ENCODE results near the gene MBD3. TPM values are rescaled to one million over a fixed set of nuclear protein-coding genes. Genes with fewer than 3 reads are reported as not detected.

MBD3 gene
- total and polyA plus RNA-seq, 2 of the 4 experiments (the other 2 are of a cell fraction) = 42.5 to 66.3 TPM

Small RNA genes lying within 50 kb of the gene (microRNA-seq; reads per million reads assigned to microRNA genes)
- not detected for gene AC005943.2 (ENCODE audit: insufficient read depth, insufficient read length)
- not detected for gene RN7SL477P (ENCODE audit: insufficient read depth, insufficient read length)
- not detected for gene RNU6-1223P (ENCODE audit: insufficient read depth, insufficient read length)

Small RNA genes lying within 50 kb of the gene (small RNA-seq; reads per million reads assigned to genes)
- gene AC005943.2 (0 reads per million in 5 experiments), gene RN7SL477P (0 reads per million in 5 experiments), gene RNU6-1223P (0 reads per million in 5 experiments)

Other genes with a start within 250 kb of the MBD3 start
- 60.8 and 64.7 TPM in 2 replicates for gene NDUFS7, start 209.0 kb downstream of the MBD3 start, total RNA-seq (2012; rRNA removed)
- gene NDUFS7, start 209.0 kb downstream of the MBD3 start, polyA plus RNA-seq (2012; rRNA removed) = 136 and 167 TPM in 2 replicates
- 22.8 and 23.9 TPM in 2 replicates for gene GAMT, start 191.3 kb downstream of the MBD3 start, total RNA-seq (2012; rRNA removed)
- gene GAMT, start 191.3 kb downstream of the MBD3 start, polyA plus RNA-seq (2012; rRNA removed) = 51.8 and 63.6 TPM in 2 replicates
- 22.0 and 35.3 TPM in 2 replicates for gene DAZAP1, start 185.3 kb downstream of the MBD3 start, total RNA-seq (2012; rRNA removed)
- gene DAZAP1, start 185.3 kb downstream of the MBD3 start, polyA plus RNA-seq (2012; rRNA removed) = 62.8 and 63.6 TPM in 2 replicates
- 834 and 1,179 TPM in 2 replicates for gene RPS15, start 154.5 kb downstream of the MBD3 start, total RNA-seq (2012; rRNA removed)
- gene RPS15, start 154.5 kb downstream of the MBD3 start, polyA plus RNA-seq (2012; rRNA removed) = 1,855 and 2,269 TPM in 2 replicates
- gene APC2, start 142.7 kb downstream of the MBD3 start, total RNA-seq (2012; rRNA removed) = 0.28 and 0.36 TPM in 2 replicates
- gene APC2, start 142.7 kb downstream of the MBD3 start, polyA plus RNA-seq (2012; rRNA removed) = 0.41 and 0.42 TPM in 2 replicates
- gene C19orf25, start 113.7 kb downstream of the MBD3 start, total RNA-seq (2012; rRNA removed) = 10.4 and 10.6 TPM in 2 replicates
- gene C19orf25, start 113.7 kb downstream of the MBD3 start, polyA plus RNA-seq (2012; rRNA removed) = 34.9 and 40.8 TPM in 2 replicates
- gene PCSK4, start 102.5 kb downstream of the MBD3 start, total RNA-seq (2012; rRNA removed) = 0.56 and 0.72 TPM in 2 replicates
- 1.7 and 2.9 TPM in 2 replicates for gene PCSK4, start 102.5 kb downstream of the MBD3 start, polyA plus RNA-seq (2012; rRNA removed)
- 1.3 and 1.7 TPM in 2 replicates for gene REEP6, start 101.7 kb downstream of the MBD3 start, total RNA-seq (2012; rRNA removed)
- 2.2 and 3.2 TPM in 2 replicates for gene REEP6, start 101.7 kb downstream of the MBD3 start, polyA plus RNA-seq (2012; rRNA removed)
- gene ADAMTSL5, start 79.8 kb downstream of the MBD3 start, total RNA-seq (2012; rRNA removed) = 0.83 and 0.90 TPM in 2 replicates
- gene ADAMTSL5, start 79.8 kb downstream of the MBD3 start, polyA plus RNA-seq (2012; rRNA removed) = 10.8 and 13.4 TPM in 2 replicates
- gene PLK5, start 68.8 kb downstream of the MBD3 start, total RNA-seq (2012; rRNA removed) = not detected in 2 replicates
- 0.04 TPM in 1 of 2 replicates, not detected in the other for gene PLK5, start 68.8 kb downstream of the MBD3 start, polyA plus RNA-seq (2012; rRNA removed)
- 9.1 and 11.9 TPM in 2 replicates for gene MEX3D, start 24.5 kb downstream of the MBD3 start, total RNA-seq (2012; rRNA removed)
- gene MEX3D, start 24.5 kb downstream of the MBD3 start, polyA plus RNA-seq (2012; rRNA removed) = 9.6 and 18.2 TPM in 2 replicates
- gene UQCR11, start 12.6 kb upstream of the MBD3 start, total RNA-seq (2012; rRNA removed) = 22.8 and 29.2 TPM in 2 replicates
- 177 and 248 TPM in 2 replicates for gene UQCR11, start 12.6 kb upstream of the MBD3 start, polyA plus RNA-seq (2012; rRNA removed)
- 29.9 and 37.5 TPM in 2 replicates for gene TCF3, start 59.8 kb upstream of the MBD3 start, total RNA-seq (2012; rRNA removed)
- gene TCF3, start 59.8 kb upstream of the MBD3 start, polyA plus RNA-seq (2012; rRNA removed) = 127 and 144 TPM in 2 replicates
- not detected in 2 replicates for gene ONECUT3, start 160.6 kb upstream of the MBD3 start, total RNA-seq (2012; rRNA removed)
- gene ONECUT3, start 160.6 kb upstream of the MBD3 start, polyA plus RNA-seq (2012; rRNA removed) = not detected in 2 replicates
- 1.4 and 1.6 TPM in 2 replicates for gene ATP8B3, start 219.4 kb upstream of the MBD3 start, total RNA-seq (2012; rRNA removed)
- gene ATP8B3, start 219.4 kb upstream of the MBD3 start, polyA plus RNA-seq (2012; rRNA removed) = 8.1 and 9.0 TPM in 2 replicates